Measurements from ENCODE around the gene SNX33.

DNA sequence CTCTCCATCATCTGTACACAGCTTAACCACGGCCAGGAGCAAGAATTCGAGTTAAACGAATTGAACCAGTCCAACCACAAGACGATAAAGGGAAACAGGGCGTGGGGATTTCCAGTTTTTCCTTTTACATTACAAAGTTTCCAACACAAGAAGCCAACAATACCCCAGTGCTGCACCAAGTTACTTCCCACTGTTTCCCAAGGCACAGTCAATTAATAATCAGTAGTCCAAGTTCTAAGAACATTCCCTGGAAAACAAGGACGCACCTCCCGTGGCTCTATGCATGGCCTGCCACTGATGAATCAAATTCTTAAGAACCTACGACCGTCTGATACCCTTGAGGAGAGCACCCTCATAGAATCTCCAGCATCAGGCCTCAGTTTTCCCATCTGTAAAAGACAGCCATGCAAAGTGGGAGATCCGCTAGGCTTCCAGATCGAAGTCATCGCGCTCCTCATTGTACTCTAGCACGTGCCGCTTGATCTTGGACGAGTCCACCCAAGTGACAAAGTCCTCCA lies 8.5 kb upstream of the SNX33 start:
- no peak for TF ChIP-seq CTCF (IDR thresholded peaks at IDR 0.05 in 4 of 5, conservative IDR thresholded peaks at IDR 0.05 in 1 of 5)
- TF ChIP-seq POLR2A (IDR thresholded peaks at IDR 0.05): no peak
